GM12878 (cell line): ENCODE measurements around the gene MYO3B. TPM values are rescaled to one million over a fixed set of nuclear protein-coding genes. Genes with fewer than 3 reads are reported as not detected.

ENCODE experiments used
- ATAC-seq: fragments of 200-7000 bp; cut with Tn5 transposase; 3 replicates; pipeline ENCODE4 v1.9.1; 2020; ENCODE audit warnings: mild to moderate bottlenecking, moderate library complexity
- BruUV-seq: library from RNA; stranded (reverse); fragments of 400-500 nt; replicated peaks from 2 replicates; lab custom pipeline; 2021; lab: Mats Ljungman, UMichigan
- CTCF ChIA-PET: fragments of 300-600 bp; sonication (Branson Sonifier 250); formaldehyde crosslinking; extraction: SDS; loops from one replicate; lab custom pipeline; 2021; ENCODE audit warnings: inconsistent platforms; lab: Yijun Ruan, JAX
- POLR2A ChIA-PET: fragments of 350-600 bp; formaldehyde crosslinking; extraction: SDS; loops from one replicate; lab custom pipeline; 2021; ENCODE audit warnings: inconsistent platforms; lab: Charles Lee
- RAD21 ChIA-PET: fragments of 300-600 bp; sonication (Branson Sonifier 250); formaldehyde crosslinking; loops from one replicate; lab custom pipeline; 2023; ENCODE audit warnings: antibody characterized with exemption; ENCODE audit not compliant: unreplicated experiment; lab: Charles Lee
- SMC1A ChIA-PET: fragments of 300-600 bp; sonication (Branson Sonifier 250); formaldehyde crosslinking; loops from one replicate; lab custom pipeline; 2023; ENCODE audit not compliant: unreplicated experiment, uncharacterized antibody; lab: Charles Lee
- DNase-seq: peaks from one replicate; pipeline ENCODE4 v3.0.0-alpha.2; 2011; ENCODE audit warnings: low read depth, low spot score
- FAIRE-seq: peaks from 3 replicates; lab custom pipeline; 2011; peaks lifted over from hg19 to GRCh38; lab: Jason Lieb, UNC
- H2AFZ ChIP-seq: 2 replicates; pipeline ENCODE4 v1.6.0; 2011; ENCODE audit warnings: low read depth, low read length, control low read depth; ENCODE audit not compliant: control insufficient read depth
- H3K27ac ChIP-seq: 2 replicates; pipeline ENCODE4 v1.5.1; 2011; ENCODE audit warnings: control low read depth; ENCODE audit not compliant: control insufficient read depth, insufficient read depth
- H3K27me3 ChIP-seq, 2 experiments: replicated peaks in 1 of 2; 2 replicates each; pipeline versions ENCODE4 v1.6.0 to v1.6.1; 2011; ENCODE audit warnings: low read length in 1 of 2; ENCODE audit not compliant: control insufficient read depth in 2 of 2, insufficient read depth in 2 of 2
- H3K36me3 ChIP-seq, 2 experiments: 2 replicates each; pipeline ENCODE4 v1.5.1; 2011; ENCODE audit warnings: low read length in 1 of 2; ENCODE audit not compliant: control insufficient read depth in 2 of 2, insufficient read depth in 2 of 2
- H3K4me1 ChIP-seq: 2 replicates; pipeline ENCODE4 v1.6.1; 2011; ENCODE audit warnings: mild to moderate bottlenecking, low read length, moderate library complexity, mixed read lengths; ENCODE audit not compliant: control insufficient read depth, insufficient read depth
- H3K4me2 ChIP-seq: 2 replicates; pipeline ENCODE4 v1.6.0; 2011; ENCODE audit warnings: control low read depth; ENCODE audit not compliant: control insufficient read depth, insufficient read depth
- H3K4me3 ChIP-seq: fragments of 200-600 bp; sonication (generic); 2 replicates; pipeline ENCODE4 v1.5.1; 2016
- H3K79me2 ChIP-seq: 2 replicates; pipeline ENCODE4 v1.6.0; 2011; ENCODE audit warnings: low read length; ENCODE audit not compliant: control insufficient read depth, insufficient read depth
- H3K9ac ChIP-seq: 2 replicates; pipeline ENCODE4 v1.8.0; 2011; ENCODE audit warnings: low read length, control low read depth, mixed read lengths; ENCODE audit not compliant: control insufficient read depth, insufficient read depth
- H3K9me3 ChIP-seq: replicated peaks from 3 replicates; pipeline ENCODE4 v1.5.1; 2011; ENCODE audit warnings: mild to moderate bottlenecking, low read length; ENCODE audit not compliant: control insufficient read depth, insufficient read depth
- H4K20me1 ChIP-seq: 2 replicates; pipeline ENCODE4 v1.6.0; 2011; ENCODE audit not compliant: control insufficient read depth, insufficient read depth
- FOXK2 ChIP-seq: fragments of 450-650 bp; IDR thresholded peaks from 2 replicates; pipeline ENCODE4 v1.6.1; 2017; ENCODE audit warnings: mild to moderate bottlenecking, moderate library complexity
- HDAC2 ChIP-seq: fragments of 200-600 bp; sonication (generic); IDR thresholded peaks from 2 replicates; pipeline ENCODE4 v1.6.1; 2017
- IRF3 ChIP-seq: fragments of 450-650 bp; IDR thresholded peaks from 2 replicates; pipeline ENCODE4 v1.6.1; 2014; ENCODE audit warnings: mild to moderate bottlenecking
- KDM1A ChIP-seq: fragments of 200-600 bp; sonication (generic); IDR thresholded peaks from 2 replicates; pipeline ENCODE4 v1.6.1; 2016; ENCODE audit warnings: borderline replicate concordance
- POU2F2 ChIP-seq: IDR thresholded peaks from 3 replicates; pipeline ENCODE4 v1.6.1; 2011; ENCODE audit warnings: low read depth, mild to moderate bottlenecking, low read length, borderline replicate concordance
- RAD51 ChIP-seq: fragments of 450-650 bp; IDR thresholded peaks from 2 replicates; pipeline ENCODE4 v1.6.1; 2016; ENCODE audit warnings: moderate library complexity, mild to moderate bottlenecking, inconsistent platforms
- ZBTB40 ChIP-seq: fragments of 450-650 bp; IDR thresholded peaks from 2 replicates; pipeline ENCODE4 v1.6.1; 2016; ENCODE audit warnings: mild to moderate bottlenecking, moderate library complexity, borderline replicate concordance
- ZNF384 ChIP-seq: IDR thresholded peaks from 2 replicates; pipeline ENCODE4 v1.6.1; 2012; ENCODE audit warnings: low read depth, mild to moderate bottlenecking, low read length, improper control_type of control experiment, borderline replicate concordance
- WGBS: methylation state at CpG from one replicate; pipeline ENCODE4 v1.1.6; 2016; ENCODE audit warnings: low lambda C conversion rate; ENCODE audit not compliant: insufficient replicate concordance, insufficient coverage; ENCODE audit errors: missing lambda C conversion rate; 5-methylcytosine and 5-hydroxymethylcytosine counted together
- in situ Hi-C: fragments of 300-500 bp; cut with MboI; formaldehyde crosslinking; loops from 9 replicates; pipeline ENCODE4 v1.14.3; 2018; ENCODE audit warnings: mixed read lengths
- intact Hi-C: fragments of 100-400 bp; cut with micrococcal nuclease; formaldehyde crosslinking; loops from one replicate; pipeline ENCODE4 v1.14.2; 2022; ENCODE audit not compliant: unreplicated experiment
- polyA plus RNA-seq, 11 experiments: library from polyadenylated mRNA; depleted of rRNA in 4 of 11; unstranded in 6 of 11; stranded (reverse) in 5 of 11; fragments of >200 nt; fragmentation: Nextera tagmentation in 4 of 11; fragmentation: Illumina TruSeq in 1 of 11; extraction: Ambion mirVana in 4 of 11; extraction: Trizol in 1 of 11; gene quantifications; 1 replicate in 1 of 11; 2 replicates in 10 of 11; pipeline versions ENCODE4 v1.2.1 to v1.2.3, GENCODE V29; 2011 to 2016; ENCODE audit warnings: inconsistent platforms in 2 of 11, missing spikeins in 2 of 11, low read depth in 1 of 11
- total RNA-seq, 4 experiments: library from RNA; depleted of rRNA in 3 of 4; stranded (reverse); fragments of >200 nt in 3 of 4; fragmentation: Illumina TruSeq in 1 of 4; extraction: Trizol in 1 of 4; gene quantifications; 2 replicates each; pipeline versions ENCODE4 v1.2.1 to v1.2.3, GENCODE V29; 2013 to 2021

Gene MYO3B
- total and polyA plus RNA-seq, 10 of the 15 experiments (the other 5 are each of a cell fraction or from before 2014, with no cell fraction given), result 1.1 to 7.1 (median 2.1) TPM

GRCh38 chr2:170297496-170297895, 119.5 kb downstream of the MYO3B start:
- POLR2A ChIA-PET, result interaction anchor here (0.6 to 1.2 kb wide), 2 partner anchors 69 to 577 kb away, joined by 3 to 6 read pairs; no protein-coding TSS in a partner anchor

More at GRCh38 chr2:170297496-170297895, 119.5 kb downstream of the MYO3B start:
- no TSS peak for BruUV-seq
- ChIA-PET CTCF (interaction anchor here (0.8 to 1.7 kb wide), 10 partner anchors 10 to 62 kb away, joined by 3 to 5 read pairs (median 3); no protein-coding TSS in a partner anchor), SMC1A (interaction anchor here (0.6 to 3.0 kb wide), 16 partner anchors 9 to 167 kb away, joined by 3 to 16 read pairs (median 4); partner anchors contain the start of gene MYO3B), RAD21 (interaction anchor here (0.6 to 3.1 kb wide), 5 partner anchors 26 to 1239 kb away, joined by 3 to 8 read pairs (median 5); no protein-coding TSS in a partner anchor)
- in situ Hi-C loops (no loop called here), intact Hi-C loops (no loop called here)
- DNase-seq (no peak), ATAC-seq (no peak), FAIRE-seq (no peak)
- TF ChIP-seq HDAC2, result no peak
- no peak for TF ChIP-seq RAD51
- no peak for TF ChIP-seq IRF3
- TF ChIP-seq FOXK2, result no peak
- no peak for TF ChIP-seq ZBTB40
- no peak for TF ChIP-seq POU2F2
- TF ChIP-seq KDM1A, result no peak
- no peak for TF ChIP-seq ZNF384
- no peaks in the 10 kb centered on the region for H3K36me3 ChIP-seq
- H3K4me1 ChIP-seq, result no peaks in the 10 kb centered on the region
- H2AFZ ChIP-seq, result no peak overlapping the region
- no peak overlapping the region for H3K27ac ChIP-seq
- no peaks in the 10 kb centered on the region for H3K27me3 ChIP-seq
- 55% methylated on average over 3 of the region's 3 CpGs for WGBS
- H3K4me3 ChIP-seq, result no peak overlapping the region
- no peak overlapping the region for H3K4me2 ChIP-seq
- H3K79me2 ChIP-seq, result no peaks in the 10 kb centered on the region
- H3K9me3 ChIP-seq, result no peaks in the 10 kb centered on the region; the same call in 2 of the 3 replicates
- no peak overlapping the region for H3K9ac ChIP-seq
- no peaks in the 10 kb centered on the region for H4K20me1 ChIP-seq
